NCI-H1048 (cell line): ENCODE measurements around the gene BRCC3.
A peak's percentile ranks its signal among the peaks of the same experiment; 100 is the strongest.

Experiments
- DNase-seq: peaks from one replicate; lab custom pipeline; 2025; lab: John Stamatoyannopoulos, UW

Gene BRCC3

DNA sequence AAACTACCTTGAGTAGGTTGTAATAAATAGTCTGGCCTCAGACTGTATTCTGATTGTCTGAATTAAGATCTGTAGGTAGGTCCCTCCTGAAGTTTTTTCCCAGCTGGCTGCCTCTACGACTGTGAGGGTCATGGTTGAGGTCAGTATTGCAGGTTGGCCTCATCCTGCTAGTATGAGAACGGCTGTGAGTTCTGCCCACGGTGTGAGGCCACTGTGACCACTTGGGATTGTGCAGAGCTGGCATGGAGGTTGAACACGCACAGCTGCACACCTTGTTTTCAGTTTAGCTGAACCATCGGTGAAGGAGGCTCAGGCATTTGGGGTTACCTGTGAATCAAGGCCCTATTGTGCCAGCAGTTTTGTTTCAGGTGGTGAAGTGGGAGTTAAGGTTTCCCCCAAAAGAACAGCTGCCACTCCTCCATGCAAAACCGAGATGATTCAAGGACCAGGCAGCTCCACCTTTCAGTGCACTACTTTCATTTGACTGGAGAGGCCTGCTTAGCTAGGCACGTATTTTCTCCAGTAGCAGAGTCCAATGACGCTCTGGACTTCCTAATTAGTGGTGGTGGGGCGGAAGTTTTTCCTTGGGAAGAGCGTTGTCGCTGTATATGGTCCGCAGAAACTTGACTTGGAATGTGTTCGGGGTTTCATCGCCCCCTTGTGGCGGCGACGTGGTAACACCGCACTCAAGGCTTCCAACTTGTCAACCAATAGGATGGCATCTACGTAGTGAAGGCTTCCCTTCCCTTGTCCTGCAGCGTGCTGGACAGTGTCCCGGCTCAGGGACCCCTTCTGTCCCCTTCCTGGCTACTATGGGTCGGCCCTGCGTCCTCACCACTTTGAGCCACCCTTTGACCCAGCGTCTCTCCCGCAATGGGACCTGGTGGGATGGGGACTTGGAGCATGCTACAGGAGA, 14.2 kb upstream of the BRCC3 start:
- DNase-seq = peak; percentile 32

DNA sequence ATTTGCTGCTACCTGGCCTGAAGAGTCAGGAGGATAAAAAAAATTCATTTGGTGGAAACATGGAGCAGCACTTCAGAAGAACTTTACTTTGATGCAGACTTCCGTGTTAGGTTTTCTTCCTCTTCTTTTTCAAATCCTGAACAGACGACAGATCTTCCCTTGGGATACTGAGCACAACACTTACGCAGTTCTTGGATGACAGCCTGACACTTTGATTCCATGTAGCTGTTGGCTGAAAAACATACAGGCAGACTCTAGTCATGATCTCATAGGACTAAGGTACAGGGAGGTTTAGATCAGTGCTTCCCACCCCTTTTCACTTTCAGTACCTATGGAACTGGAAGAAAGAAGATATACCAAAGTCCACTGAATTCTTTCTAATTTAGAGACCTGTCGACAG, 9.5 kb upstream of the BRCC3 start:
- no peak for DNase-seq

DNA sequence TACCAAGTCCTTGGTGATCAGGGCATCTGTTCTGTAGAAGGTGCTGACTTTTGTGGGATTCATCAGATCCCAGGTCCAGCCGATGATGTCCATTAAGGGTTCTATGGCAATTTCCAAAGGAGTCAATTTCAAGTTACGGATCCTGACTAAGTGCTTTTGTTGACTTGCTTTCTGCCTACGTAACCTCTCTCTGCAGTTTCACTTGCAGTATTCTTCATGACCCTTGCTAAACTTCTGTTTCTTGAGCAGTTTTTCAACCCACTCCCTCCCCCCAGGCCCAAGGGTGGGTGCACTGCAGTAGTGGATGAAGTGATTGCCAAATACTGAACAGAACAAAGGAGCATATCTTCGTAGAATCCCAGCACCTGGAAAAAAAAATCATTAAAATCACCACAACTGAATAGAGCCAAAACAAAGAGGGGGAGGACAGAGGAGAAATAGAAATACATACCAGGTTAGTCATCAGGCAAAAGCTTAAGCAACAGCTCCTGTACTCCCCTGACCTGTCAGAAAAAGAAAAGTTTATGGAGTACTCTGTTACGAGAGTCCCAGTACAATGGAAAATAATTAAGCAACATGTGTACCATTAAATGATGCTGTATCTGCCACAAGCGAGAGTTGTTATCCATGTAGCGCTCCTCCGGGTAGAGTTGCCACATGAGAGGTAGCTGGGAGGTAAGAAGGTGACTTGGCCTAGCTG, 6.1 kb upstream of the BRCC3 start:
- DNase-seq = no peak

DNA sequence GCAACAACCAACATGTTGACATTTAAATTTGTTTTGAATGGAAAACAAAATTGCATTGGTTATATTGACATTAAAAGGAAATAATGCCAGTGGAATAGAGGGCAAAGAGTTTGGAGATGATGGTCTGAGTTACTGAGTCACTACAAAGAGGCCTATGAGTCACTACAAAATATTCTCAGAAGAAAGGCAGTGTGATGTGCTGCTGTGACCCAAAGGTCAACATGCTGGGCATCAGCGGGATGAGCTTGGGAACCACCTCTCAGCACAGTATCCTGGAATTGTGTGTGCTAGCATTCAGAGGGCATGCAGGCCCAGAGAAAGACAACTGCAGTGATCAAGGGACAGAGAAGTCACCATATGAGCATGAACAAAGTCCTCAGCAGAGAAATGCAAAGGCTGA, 3.1 kb upstream of the BRCC3 start:
- DNase-seq = no peak

GRCh38 chrX:155069414-155069813, 1.9 kb upstream of the BRCC3 start:
- DNase-seq = no peak

DNA sequence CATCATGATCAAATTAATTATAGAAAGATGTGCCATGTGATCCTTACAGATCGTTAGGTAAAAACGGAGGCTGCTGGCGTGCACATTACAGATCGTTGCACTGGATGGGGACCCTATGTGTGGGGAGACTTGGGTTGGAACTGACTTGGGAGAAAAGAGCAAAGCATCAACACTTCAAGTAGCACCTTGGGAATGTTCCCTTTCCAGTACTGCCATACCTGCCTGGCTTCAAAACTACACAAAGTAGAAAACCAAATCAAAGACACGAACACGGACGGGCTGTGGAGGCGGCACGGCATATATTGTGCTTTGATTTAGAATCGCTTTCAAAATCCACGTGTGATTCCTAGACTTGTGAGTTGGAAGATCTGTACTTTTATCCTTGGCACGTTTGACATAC, 1.3 kb upstream of the BRCC3 start:
- no peak for DNase-seq

- DNase-seq = no peak
These were observed 689 bp upstream of the BRCC3 start for GRCh38 chrX:155070663-155070974.

DNA sequence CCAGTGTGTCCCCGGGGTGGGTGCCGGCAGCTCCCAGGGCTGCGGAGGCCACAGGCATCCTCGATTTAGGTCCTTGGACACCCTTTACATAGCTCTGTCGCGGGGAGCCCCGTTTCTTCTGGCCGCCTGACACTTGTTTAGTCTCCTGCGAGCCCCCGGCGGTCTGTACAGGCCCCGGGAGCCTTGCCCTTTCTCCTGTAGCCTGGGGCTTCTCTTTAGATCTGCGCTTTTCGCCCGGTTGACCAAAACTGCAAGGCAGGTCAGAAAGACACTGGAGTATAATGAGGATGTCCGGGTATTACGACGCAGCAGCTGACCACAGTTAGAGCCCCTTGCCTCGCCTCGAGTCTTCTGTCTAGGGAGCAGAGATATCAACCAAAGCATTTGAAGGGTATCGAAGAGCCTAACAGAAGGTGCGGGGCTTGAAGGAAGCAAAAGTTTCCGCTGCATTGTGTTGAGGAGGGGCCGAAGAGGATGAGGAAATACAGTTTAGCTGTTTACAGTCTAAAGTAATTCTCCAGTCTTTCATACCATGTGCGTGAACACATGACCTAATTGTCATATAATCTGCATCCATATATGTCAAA, 479 bp downstream of the BRCC3 start:
- no peak for DNase-seq

- no peak for DNase-seq
These were observed 15.0 kb downstream of the BRCC3 start for GRCh38 chrX:155086202-155086840.

DNA sequence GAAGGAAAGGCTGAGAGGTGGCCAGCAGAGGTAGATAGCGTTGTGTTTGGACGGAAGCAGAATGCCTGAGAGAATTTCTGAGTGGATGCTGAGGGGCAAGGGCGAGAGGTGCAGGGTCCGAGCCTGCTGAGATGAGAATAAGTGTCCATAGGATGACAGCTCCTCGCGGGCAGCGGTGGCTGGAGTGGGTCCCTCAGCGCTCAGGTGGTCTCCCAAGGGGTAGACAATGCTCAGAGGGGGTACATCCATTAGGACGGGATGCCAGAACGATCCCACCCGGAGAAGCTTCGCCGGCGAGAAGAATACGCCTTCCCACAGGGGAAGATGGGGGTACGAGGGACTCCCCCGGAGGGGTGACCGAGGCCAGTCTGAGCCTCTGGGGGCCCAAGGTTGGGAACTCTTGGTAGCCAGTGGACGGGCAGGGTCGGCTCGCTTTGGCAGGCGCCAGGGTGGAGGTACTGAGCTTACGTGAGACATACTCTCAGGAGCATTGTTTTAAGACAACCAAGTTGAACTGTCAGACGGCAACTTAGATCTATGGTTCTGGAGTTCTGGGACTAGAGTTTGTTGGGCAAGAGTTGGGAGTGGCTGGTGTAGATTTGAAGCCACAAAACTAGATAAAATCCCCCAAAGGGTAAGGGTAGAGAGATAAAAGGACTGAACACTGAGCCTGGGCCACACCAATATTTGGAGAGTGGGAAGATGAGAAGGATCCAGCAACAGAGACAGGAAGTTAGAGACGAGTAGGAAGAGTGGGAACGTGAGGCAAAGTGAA, 15.8 kb downstream of the BRCC3 start:
- DNase-seq = no peak

DNA sequence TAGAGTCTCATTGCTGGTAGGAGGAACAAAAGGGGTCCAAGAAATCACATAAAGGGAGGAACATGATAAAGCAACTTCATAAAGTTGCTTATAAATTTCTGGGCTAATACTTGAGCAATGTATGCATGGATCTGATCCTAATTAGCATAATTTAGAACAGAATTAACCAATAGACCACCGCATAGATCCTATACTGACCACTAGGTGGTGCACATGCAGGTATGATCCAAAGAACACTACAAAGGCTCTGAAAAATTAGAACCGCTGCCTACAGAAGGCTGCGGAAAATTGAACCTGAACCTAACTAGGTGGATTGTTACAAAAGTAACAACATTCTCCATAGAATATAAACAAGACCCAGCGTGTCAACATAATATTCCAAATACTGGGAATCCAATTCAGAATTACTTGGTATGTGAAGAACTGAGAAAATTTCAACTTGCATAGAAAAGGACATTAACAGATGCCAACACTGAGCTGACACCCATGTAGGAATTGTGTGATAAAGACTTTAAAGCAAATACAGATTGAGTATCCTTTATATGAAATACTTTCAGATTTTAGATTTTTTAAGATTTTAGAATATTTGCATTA, 23.3 kb downstream of the BRCC3 start:
- DNase-seq = no peak

GRCh38 chrX:155105919-155106318, 34.6 kb downstream of the BRCC3 start:
- DNase-seq = no peak

GRCh38 chrX:155108427-155108826, 37.1 kb downstream of the BRCC3 start:
- no peak for DNase-seq

DNA sequence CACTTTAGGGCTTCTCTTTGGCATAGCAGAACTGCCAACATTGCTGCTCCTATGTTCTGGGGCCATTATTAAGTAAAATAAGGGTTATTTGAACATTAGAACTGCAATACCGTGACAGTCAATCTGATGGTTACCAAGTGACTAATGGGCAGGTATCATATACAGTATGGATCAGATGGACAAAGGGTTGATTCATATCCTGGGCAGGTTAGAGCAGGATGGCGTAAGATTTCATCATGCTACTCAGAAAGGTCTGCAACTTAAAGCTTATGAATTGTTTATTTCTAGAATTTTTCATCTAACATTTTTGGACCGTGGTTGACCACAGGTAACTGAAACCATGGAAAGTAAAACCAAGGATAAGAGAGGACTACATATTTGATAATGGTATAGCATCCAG, 40.9 kb downstream of the BRCC3 start:
- no peak for DNase-seq

- no peak for DNase-seq
These were observed 41.8 kb downstream of the BRCC3 start for GRCh38 chrX:155113097-155113496.

- DNase-seq = no peak
These were observed 44.0 kb downstream of the BRCC3 start for GRCh38 chrX:155115174-155115819.

GRCh38 chrX:155127465-155127864, 56.2 kb downstream of the BRCC3 start:
- no peak for DNase-seq

DNA sequence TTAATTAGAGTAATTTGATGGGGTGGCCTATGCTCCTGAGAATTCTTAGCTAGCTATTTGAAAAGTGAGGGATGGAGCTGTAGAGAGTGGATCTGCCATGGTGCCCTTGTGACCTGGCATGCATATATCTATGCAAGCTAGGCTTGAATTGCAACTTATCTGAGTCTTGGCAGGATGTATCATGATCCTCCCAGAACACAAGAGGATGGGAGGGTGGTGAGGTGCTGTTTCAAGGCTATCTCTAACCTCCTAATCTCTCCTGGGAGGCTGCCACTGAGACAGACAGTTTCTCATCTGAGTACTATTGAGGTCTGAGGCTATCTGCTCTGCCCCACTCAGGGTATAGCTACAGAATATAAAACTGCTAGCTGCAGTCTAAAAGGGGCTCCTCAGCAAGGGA, 56.6 kb downstream of the BRCC3 start:
- DNase-seq = no peak

- no peak for DNase-seq
These were observed 60.8 kb downstream of the BRCC3 start for GRCh38 chrX:155132110-155132509.

DNA sequence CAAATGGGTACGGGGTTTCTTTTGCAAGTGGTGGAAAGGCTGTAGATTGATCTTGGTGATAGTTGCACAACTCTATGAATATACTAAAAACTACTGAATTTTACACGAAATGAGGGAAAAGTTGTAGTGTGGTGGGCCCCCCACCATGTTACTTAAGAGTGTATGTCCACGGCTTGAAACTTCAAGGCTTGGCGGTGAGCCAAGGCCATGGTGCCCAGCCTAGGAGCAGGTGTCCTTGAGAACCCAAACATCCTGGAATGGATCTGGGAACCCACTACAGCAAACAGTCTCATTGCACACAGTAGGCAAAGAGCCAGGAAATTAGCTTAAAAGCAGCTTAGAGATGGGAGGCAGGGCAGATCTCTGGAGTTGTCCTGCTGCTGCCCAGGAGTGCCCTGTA, 62.9 kb downstream of the BRCC3 start:
- no peak for DNase-seq

DNA sequence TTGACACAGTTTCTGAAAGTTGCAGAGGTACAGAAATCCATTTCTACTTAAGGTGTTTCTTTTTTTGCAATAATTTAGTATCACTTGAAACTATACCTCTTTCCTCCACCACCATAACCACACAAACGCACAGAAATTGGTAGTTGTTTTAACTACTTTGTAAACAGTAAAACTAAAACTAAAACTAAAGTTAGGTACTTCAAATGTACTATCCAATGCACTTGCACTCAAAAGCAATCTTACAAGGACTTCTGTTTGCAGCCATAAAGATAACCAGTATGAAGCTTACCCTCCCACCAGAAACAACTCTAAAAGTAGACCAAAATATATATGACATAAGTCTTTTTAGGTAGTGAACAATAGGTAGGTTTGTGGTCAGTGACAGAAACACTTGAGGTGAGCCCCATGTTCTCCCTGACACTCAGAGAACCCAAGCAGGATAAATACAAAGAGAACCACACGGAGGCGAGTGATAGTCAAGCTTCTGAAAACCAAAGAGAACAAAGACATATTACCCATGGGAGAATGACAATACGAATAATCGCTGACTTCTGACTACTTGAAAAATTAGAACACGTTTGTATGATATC, 72.7 kb downstream of the BRCC3 start:
- DNase-seq = no peak
